A549 (cell line): Measurements from ENCODE around the gene MIEF1. TPM values are rescaled to one million over a fixed set of nuclear protein-coding genes. Genes with fewer than 3 reads are reported as not detected.
A peak's percentile ranks its signal among the peaks of the same experiment; 100 is the strongest.

Source experiments
- ATAC-seq, 2 experiments: fragments of 200-7000 bp in 1 of 2; fragments of >200 bp in 1 of 2; cut with Nextera tagmentation in 1 of 2; cut with Tn5 transposase in 1 of 2; 3 replicates each; pipeline versions ENCODE4 v1.8.0 to v1.9.1; 2018 to 2020; ENCODE audit warnings: mild to moderate bottlenecking in 1 of 2, moderate library complexity in 1 of 2
- CTCF ChIA-PET: fragments of 300-600 bp; sonication (Branson Sonifier 250); formaldehyde crosslinking; extraction: SDS; loops from one replicate; lab custom pipeline; 2021; ENCODE audit warnings: antibody characterized with exemption, inconsistent platforms; lab: Yijun Ruan, JAX
- POLR2A ChIA-PET: fragments of 350-600 bp; formaldehyde crosslinking; extraction: SDS; loops from one replicate; lab custom pipeline; 2021; ENCODE audit warnings: antibody characterized with exemption, inconsistent platforms; lab: Yijun Ruan, JAX
- DNase-seq, 2 experiments: peaks; one replicate each; pipeline versions ENCODE4 v3.0.0 to v3.0.0-alpha.2; 2011 to 2016; ENCODE audit warnings: low read depth in 1 of 2, low spot score in 1 of 2
- FAIRE-seq: peaks from 2 replicates; lab custom pipeline; 2011; peaks lifted over from hg19 to GRCh38; lab: Jason Lieb, UNC
- H3K27ac ChIP-seq, 2 experiments: fragments of >200 bp; sonication (Bioruptor Twin); formaldehyde crosslinking; 3 replicates each; pipeline ENCODE4 v1.5.1; 2016 to 2017
- H3K4me1 ChIP-seq: fragments of >200 bp; sonication (Bioruptor Twin); formaldehyde crosslinking; 3 replicates; pipeline ENCODE4 v1.6.1; 2016
- H3K4me2 ChIP-seq: fragments of >200 bp; sonication (Bioruptor Twin); formaldehyde crosslinking; 3 replicates; pipeline ENCODE4 v1.6.1; 2016
- H3K4me3 ChIP-seq: fragments of >200 bp; sonication (Bioruptor Twin); formaldehyde crosslinking; 3 replicates; pipeline ENCODE4 v1.5.1; 2016
- H3K9me3 ChIP-seq: fragments of >200 bp; sonication (Bioruptor Twin); formaldehyde crosslinking; 3 replicates; pipeline ENCODE4 v1.6.1; 2016
- BHLHE40 ChIP-seq: IDR thresholded peaks from 2 replicates; pipeline ENCODE4 v1.6.1; 2012; ENCODE audit warnings: low read depth, low read length, inconsistent platforms
- CBX2 ChIP-seq: fragments of 200-600 bp; sonication (generic); IDR thresholded peaks from 2 replicates; pipeline ENCODE4 v1.6.1; 2016; ENCODE audit warnings: low read depth, mild to moderate bottlenecking, borderline replicate concordance
- CBX8 ChIP-seq: fragments of 200-600 bp; sonication (generic); IDR thresholded peaks from 2 replicates; pipeline ENCODE4 v1.6.1; 2016
- CEBPB ChIP-seq, 2 experiments: fragments of >200 bp in 1 of 2; sonication (Bioruptor Twin) in 1 of 2; formaldehyde crosslinking in 1 of 2; IDR thresholded peaks; 2 replicates each; pipeline ENCODE4 v1.6.1; 2012 to 2016
- CHD2 ChIP-seq: fragments of 150-350 bp; IDR thresholded peaks from 2 replicates; pipeline ENCODE4 v1.6.1; 2014; ENCODE audit warnings: low read length; ENCODE audit not compliant: partially characterized antibody
- EHF ChIP-seq: fragments of 250-450 bp; sonication (Bioruptor Pico); IDR thresholded peaks from 2 replicates; pipeline ENCODE4 v1.5.0; 2020; ENCODE audit warnings: mild to moderate bottlenecking
- EP300 ChIP-seq, 2 experiments: fragments of >200 bp; sonication (Bioruptor Twin); formaldehyde crosslinking; IDR thresholded peaks; 2 replicates in 1 of 2; 3 replicates in 1 of 2; pipeline ENCODE4 v1.6.1; 2016 to 2017
- FOXS1 ChIP-seq: fragments of 250-450 bp; sonication (Bioruptor Pico); IDR thresholded peaks from 2 replicates; pipeline ENCODE4 v1.5.0; 2020; ENCODE audit warnings: mild to moderate bottlenecking, moderate library complexity
- JUN ChIP-seq, 2 experiments: fragments of >200 bp; sonication (Bioruptor Twin); formaldehyde crosslinking; IDR thresholded peaks; 2 replicates in 1 of 2; 3 replicates in 1 of 2; pipeline ENCODE4 v1.6.1; 2016 to 2017
- JUNB ChIP-seq: fragments of >200 bp; sonication (Bioruptor Twin); formaldehyde crosslinking; IDR thresholded peaks from 2 replicates; pipeline ENCODE4 v1.6.1; 2016
- MAZ ChIP-seq: fragments of 150-350 bp; IDR thresholded peaks from 2 replicates; pipeline ENCODE4 v1.6.1; 2014; ENCODE audit warnings: antibody characterized with exemption, low read depth, low read length, borderline replicate concordance
- NPAS2 ChIP-seq: fragments of 250-450 bp; sonication (Bioruptor Pico); IDR thresholded peaks from 2 replicates; pipeline ENCODE4 v1.8.0; 2022; ENCODE audit warnings: mild to moderate bottlenecking, moderate library complexity, borderline replicate concordance
- NR3C1 ChIP-seq: fragments of >200 bp; sonication (Bioruptor Twin); formaldehyde crosslinking; IDR thresholded peaks from 3 replicates; pipeline ENCODE4 v1.6.1; 2017
- PHF8 ChIP-seq: fragments of 200-600 bp; sonication (generic); IDR thresholded peaks from 2 replicates; pipeline ENCODE4 v1.6.1; 2016; ENCODE audit warnings: low read depth, mild to moderate bottlenecking, antibody characterized with exemption, moderate library complexity, borderline replicate concordance
- POLR2A ChIP-seq: IDR thresholded peaks from 2 replicates; pipeline ENCODE4 v1.6.1; 2012; ENCODE audit warnings: mild to moderate bottlenecking, low read length
- POLR2AphosphoS2 ChIP-seq: conservative IDR thresholded peaks from 2 replicates; pipeline ENCODE4 v1.6.1; 2012; ENCODE audit warnings: low read length, improper control_type of control experiment, inconsistent platforms
- RAD21 ChIP-seq, 2 experiments: fragments of >200 bp in 1 of 2; sonication (Bioruptor Twin) in 1 of 2; formaldehyde crosslinking in 1 of 2; IDR thresholded peaks in 1 of 2; conservative IDR thresholded peaks in 1 of 2; 2 replicates in 1 of 2; 3 replicates in 1 of 2; pipeline ENCODE4 v1.6.1; 2012 to 2018; ENCODE audit warnings: inconsistent platforms in 1 of 2
- RFX5 ChIP-seq: fragments of 450-650 bp; IDR thresholded peaks from 2 replicates; pipeline ENCODE4 v1.7.1; 2014; ENCODE audit warnings: antibody characterized with exemption, mild to moderate bottlenecking, moderate library complexity
- SMC3 ChIP-seq: fragments of >200 bp; sonication (Bioruptor Twin); formaldehyde crosslinking; IDR thresholded peaks from 3 replicates; pipeline ENCODE4 v1.6.1; 2018; ENCODE audit warnings: inconsistent platforms
- TFCP2L1 ChIP-seq: fragments of 250-450 bp; sonication (Bioruptor Pico); IDR thresholded peaks from 2 replicates; pipeline ENCODE4 v1.5.0; 2021; ENCODE audit warnings: mild to moderate bottlenecking
- ZC3H11A ChIP-seq: fragments of 450-650 bp; IDR thresholded peaks from 2 replicates; pipeline ENCODE4 v1.6.1; 2014; ENCODE audit warnings: antibody characterized with exemption, mild to moderate bottlenecking
- ZFP36 ChIP-seq: fragments of 450-650 bp; IDR thresholded peaks from 2 replicates; pipeline ENCODE4 v1.6.1; 2014; ENCODE audit warnings: borderline replicate concordance; ENCODE audit not compliant: partially characterized antibody
- WGBS: methylation state at CpG from one replicate; pipeline ENCODE4 v1.1.6; 2017; ENCODE audit errors: missing lambda C conversion rate; 5-methylcytosine and 5-hydroxymethylcytosine counted together
- polyA plus RNA-seq, 4 experiments: library from polyadenylated mRNA; depleted of rRNA in 3 of 4; stranded (reverse); fragments of >200 nt; fragmentation: RNase III in 1 of 4; extraction: RNeasy Plus Mini Kit Qiagen cat#74134 plus additional on column Dnase treatment in 1 of 4; gene quantifications; 2 replicates in 3 of 4; 3 replicates in 1 of 4; pipeline ENCODE4 v1.2.3, GENCODE V29; 2011 to 2017
- TF ChIP-seq, protein P1 (sequence below): fragments of 150-350 bp; IDR thresholded peaks from 2 replicates; pipeline ENCODE4 v1.6.1; 2014; ENCODE audit warnings: low read depth, mild to moderate bottlenecking, low read length
- TF ChIP-seq, protein P2 (sequence below): IDR thresholded peaks from 2 replicates; pipeline ENCODE4 v1.6.1; 2012
- TF ChIP-seq, protein P3 (sequence below): fragments of 250-450 bp; sonication (Bioruptor Pico); IDR thresholded peaks from 2 replicates; pipeline ENCODE4 v1.5.0; 2020; ENCODE audit warnings: low read depth, mild to moderate bottlenecking, moderate library complexity
- TF ChIP-seq, protein P4 (sequence below): fragments of 200-600 bp; sonication (generic); IDR thresholded peaks from 2 replicates; pipeline ENCODE4 v1.6.1; 2016; ENCODE audit warnings: antibody characterized with exemption, mild to moderate bottlenecking, moderate library complexity
- TF ChIP-seq, protein P5 (sequence below): fragments of >200 bp; sonication (Bioruptor Twin); formaldehyde crosslinking; IDR thresholded peaks from 3 replicates; pipeline ENCODE4 v1.6.1; 2016
- TF ChIP-seq, protein P6 (sequence below): fragments of 450-650 bp; IDR thresholded peaks from 2 replicates; pipeline ENCODE4 v1.6.1; 2014; ENCODE audit warnings: antibody characterized with exemption
- TF ChIP-seq, protein P7 (sequence below): IDR thresholded peaks from 2 replicates; pipeline ENCODE4 v1.6.1; 2012
- TF ChIP-seq, protein P8 (sequence below): IDR thresholded peaks from 2 replicates; pipeline ENCODE4 v1.6.1; 2012; ENCODE audit warnings: low read depth, borderline replicate concordance

Gene MIEF1
- polyA plus RNA-seq, 2 of the 4 experiments (the other 2 are of a cell fraction) = 18.8 to 20.5 TPM

DNA sequence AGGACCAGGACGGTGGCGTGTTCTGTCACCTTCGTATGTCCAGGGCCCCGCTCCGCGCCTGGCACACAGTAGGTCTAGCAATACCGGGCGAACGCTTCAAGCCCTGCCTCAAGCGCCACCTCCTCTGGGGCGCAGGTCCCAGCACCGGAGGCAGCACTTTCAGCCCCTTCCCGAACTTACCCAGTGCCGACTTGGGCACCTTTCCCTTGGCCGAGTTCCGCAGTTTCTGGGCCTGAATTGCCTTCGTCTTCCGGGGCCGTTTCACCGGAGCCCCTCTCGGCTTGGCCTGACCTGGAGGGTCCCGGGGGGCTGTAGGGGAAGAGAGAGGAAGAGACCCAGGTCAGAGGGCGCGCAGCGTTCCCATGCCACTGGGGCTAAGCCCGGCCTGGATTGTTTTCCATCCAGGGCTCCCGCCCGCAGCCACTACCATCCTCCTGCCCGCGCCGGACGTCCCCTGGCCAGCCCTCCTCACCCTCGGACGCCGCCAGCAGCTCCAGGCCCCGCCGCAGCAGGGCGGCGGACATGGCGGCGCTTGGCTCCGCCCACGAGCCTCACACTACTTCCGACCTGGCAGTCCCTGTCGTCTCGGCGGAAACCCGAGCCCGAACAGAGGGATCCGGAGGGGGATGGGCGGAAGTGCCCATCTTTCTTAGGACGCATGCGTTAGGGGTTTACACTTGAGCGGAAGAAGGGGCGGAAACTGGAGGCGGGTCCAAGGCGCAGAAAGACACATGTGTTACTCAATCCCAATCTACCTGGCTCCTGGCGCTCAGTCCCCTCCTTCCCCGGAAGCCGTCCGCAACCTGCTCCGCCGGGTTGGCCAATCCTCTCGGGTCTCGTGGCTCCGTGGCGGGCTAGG lies 30.4 kb downstream of the MIEF1 start, which contains the start of gene RPS19BP1:
Gene RPS19BP1 (minus strand): TSS at position 534 of the 859 bp plus-strand sequence. CDS start 10 bp downstream, at position 524.
- Histone ChIP-seq H3K27ac (peak within 1 kb of the TSS; percentile 97 to 98), H3K4me1 (peaks cover 33% of the 10 kb centered on the region), H3K9me3 (no peaks in the 10 kb centered on the region), H3K4me3 (peak within 1 kb of the TSS; percentile 98), H3K4me2 (peak within 1 kb of the TSS; percentile 90)
- peak; percentile 67 to 78 for ATAC-seq
- 3% methylated on average over 39 of the region's 67 CpGs for WGBS
- FAIRE-seq = peak; percentile 88
- peak; percentile 85 to 99 for DNase-seq
- ChIA-PET CTCF (interaction anchor here (0.6 to 37.2 kb wide), 3 partner anchors 18 to 496 kb away, joined by 3 to 899 read pairs (median 80); no protein-coding TSS in a partner anchor), POLR2A (interaction anchor here (2.5 kb wide), 1 partner anchor 512 kb away, joined by 9 read pairs; no protein-coding TSS in a partner anchor)
- peak; percentile 67; the same call in 1 of the 2 replicates for TF ChIP-seq PHF8
- TF ChIP-seq TFCP2L1 (CRISPR knock-in tag) = no peak
- no peak for TF ChIP-seq FOXS1 (CRISPR knock-in tag)
- TF ChIP-seq CBX8 = no peak
- TF ChIP-seq ZC3H11A = no peak
- TF ChIP-seq POLR2A = peak; percentile 83
- TF ChIP-seq POLR2AphosphoS2 = no peak
- TF ChIP-seq RFX5 = no peak
- no peak for TF ChIP-seq MAZ
- no peak for TF ChIP-seq ZFP36
- TF ChIP-seq EHF = no peak
- TF ChIP-seq, protein P1, sequence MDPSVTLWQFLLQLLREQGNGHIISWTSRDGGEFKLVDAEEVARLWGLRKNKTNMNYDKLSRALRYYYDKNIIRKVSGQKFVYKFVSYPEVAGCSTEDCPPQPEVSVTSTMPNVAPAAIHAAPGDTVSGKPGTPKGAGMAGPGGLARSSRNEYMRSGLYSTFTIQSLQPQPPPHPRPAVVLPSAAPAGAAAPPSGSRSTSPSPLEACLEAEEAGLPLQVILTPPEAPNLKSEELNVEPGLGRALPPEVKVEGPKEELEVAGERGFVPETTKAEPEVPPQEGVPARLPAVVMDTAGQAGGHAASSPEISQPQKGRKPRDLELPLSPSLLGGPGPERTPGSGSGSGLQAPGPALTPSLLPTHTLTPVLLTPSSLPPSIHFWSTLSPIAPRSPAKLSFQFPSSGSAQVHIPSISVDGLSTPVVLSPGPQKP = no peak
- TF ChIP-seq NR3C1 = no peak
- no peak for TF ChIP-seq NPAS2
- TF ChIP-seq, protein P2, sequence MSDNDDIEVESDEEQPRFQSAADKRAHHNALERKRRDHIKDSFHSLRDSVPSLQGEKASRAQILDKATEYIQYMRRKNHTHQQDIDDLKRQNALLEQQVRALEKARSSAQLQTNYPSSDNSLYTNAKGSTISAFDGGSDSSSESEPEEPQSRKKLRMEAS = peak; percentile 84
- TF ChIP-seq, protein P3, sequence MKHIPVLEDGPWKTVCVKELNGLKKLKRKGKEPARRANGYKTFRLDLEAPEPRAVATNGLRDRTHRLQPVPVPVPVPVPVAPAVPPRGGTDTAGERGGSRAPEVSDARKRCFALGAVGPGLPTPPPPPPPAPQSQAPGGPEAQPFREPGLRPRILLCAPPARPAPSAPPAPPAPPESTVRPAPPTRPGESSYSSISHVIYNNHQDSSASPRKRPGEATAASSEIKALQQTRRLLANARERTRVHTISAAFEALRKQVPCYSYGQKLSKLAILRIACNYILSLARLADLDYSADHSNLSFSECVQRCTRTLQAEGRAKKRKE (CRISPR knock-in tag) = no peak
- TF ChIP-seq CHD2 = no peak
- no peak for TF ChIP-seq RAD21 (conservative IDR thresholded peaks at IDR 0.05 in 1 of 2, IDR thresholded peaks at IDR 0.05 in 1 of 2)
- no peak for TF ChIP-seq BHLHE40
- TF ChIP-seq, protein P4, sequence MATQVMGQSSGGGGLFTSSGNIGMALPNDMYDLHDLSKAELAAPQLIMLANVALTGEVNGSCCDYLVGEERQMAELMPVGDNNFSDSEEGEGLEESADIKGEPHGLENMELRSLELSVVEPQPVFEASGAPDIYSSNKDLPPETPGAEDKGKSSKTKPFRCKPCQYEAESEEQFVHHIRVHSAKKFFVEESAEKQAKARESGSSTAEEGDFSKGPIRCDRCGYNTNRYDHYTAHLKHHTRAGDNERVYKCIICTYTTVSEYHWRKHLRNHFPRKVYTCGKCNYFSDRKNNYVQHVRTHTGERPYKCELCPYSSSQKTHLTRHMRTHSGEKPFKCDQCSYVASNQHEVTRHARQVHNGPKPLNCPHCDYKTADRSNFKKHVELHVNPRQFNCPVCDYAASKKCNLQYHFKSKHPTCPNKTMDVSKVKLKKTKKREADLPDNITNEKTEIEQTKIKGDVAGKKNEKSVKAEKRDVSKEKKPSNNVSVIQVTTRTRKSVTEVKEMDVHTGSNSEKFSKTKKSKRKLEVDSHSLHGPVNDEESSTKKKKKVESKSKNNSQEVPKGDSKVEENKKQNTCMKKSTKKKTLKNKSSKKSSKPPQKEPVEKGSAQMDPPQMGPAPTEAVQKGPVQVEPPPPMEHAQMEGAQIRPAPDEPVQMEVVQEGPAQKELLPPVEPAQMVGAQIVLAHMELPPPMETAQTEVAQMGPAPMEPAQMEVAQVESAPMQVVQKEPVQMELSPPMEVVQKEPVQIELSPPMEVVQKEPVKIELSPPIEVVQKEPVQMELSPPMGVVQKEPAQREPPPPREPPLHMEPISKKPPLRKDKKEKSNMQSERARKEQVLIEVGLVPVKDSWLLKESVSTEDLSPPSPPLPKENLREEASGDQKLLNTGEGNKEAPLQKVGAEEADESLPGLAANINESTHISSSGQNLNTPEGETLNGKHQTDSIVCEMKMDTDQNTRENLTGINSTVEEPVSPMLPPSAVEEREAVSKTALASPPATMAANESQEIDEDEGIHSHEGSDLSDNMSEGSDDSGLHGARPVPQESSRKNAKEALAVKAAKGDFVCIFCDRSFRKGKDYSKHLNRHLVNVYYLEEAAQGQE = no peak
- TF ChIP-seq, protein P5, sequence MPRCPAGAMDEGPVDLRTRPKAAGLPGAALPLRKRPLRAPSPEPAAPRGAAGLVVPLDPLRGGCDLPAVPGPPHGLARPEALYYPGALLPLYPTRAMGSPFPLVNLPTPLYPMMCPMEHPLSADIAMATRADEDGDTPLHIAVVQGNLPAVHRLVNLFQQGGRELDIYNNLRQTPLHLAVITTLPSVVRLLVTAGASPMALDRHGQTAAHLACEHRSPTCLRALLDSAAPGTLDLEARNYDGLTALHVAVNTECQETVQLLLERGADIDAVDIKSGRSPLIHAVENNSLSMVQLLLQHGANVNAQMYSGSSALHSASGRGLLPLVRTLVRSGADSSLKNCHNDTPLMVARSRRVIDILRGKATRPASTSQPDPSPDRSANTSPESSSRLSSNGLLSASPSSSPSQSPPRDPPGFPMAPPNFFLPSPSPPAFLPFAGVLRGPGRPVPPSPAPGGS = peak; percentile 54; the same call in 1 of the 3 replicates
- no peak for TF ChIP-seq SMC3
- TF ChIP-seq JUN (IDR thresholded peaks at IDR 0.05) = peak in 1 of 2 experiments; percentile 75; a peak in 3 of 5 replicates
- TF ChIP-seq, protein P6, sequence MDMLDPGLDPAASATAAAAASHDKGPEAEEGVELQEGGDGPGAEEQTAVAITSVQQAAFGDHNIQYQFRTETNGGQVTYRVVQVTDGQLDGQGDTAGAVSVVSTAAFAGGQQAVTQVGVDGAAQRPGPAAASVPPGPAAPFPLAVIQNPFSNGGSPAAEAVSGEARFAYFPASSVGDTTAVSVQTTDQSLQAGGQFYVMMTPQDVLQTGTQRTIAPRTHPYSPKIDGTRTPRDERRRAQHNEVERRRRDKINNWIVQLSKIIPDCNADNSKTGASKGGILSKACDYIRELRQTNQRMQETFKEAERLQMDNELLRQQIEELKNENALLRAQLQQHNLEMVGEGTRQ = no peak
- TF ChIP-seq CEBPB (IDR thresholded peaks at IDR 0.05) = peak in 1 of 2 experiments; percentile 79; a peak in 2 of 4 replicates
- no peak for TF ChIP-seq EP300 (IDR thresholded peaks at IDR 0.05)
- no peak for TF ChIP-seq CBX2
- no peak for TF ChIP-seq JUNB
- TF ChIP-seq, protein P7, sequence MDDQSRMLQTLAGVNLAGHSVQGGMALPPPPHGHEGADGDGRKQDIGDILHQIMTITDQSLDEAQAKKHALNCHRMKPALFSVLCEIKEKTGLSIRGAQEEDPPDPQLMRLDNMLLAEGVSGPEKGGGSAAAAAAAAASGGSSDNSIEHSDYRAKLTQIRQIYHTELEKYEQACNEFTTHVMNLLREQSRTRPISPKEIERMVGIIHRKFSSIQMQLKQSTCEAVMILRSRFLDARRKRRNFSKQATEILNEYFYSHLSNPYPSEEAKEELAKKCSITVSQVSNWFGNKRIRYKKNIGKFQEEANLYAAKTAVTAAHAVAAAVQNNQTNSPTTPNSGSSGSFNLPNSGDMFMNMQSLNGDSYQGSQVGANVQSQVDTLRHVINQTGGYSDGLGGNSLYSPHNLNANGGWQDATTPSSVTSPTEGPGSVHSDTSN = peak; percentile 66; the same call in 1 of the 2 replicates
- TF ChIP-seq, protein P8, sequence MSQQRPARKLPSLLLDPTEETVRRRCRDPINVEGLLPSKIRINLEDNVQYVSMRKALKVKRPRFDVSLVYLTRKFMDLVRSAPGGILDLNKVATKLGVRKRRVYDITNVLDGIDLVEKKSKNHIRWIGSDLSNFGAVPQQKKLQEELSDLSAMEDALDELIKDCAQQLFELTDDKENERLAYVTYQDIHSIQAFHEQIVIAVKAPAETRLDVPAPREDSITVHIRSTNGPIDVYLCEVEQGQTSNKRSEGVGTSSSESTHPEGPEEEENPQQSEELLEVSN = peak; percentile 82; the same call in 1 of the 2 replicates
